H1 (cell line): ENCODE results near the gene MRPL42. TPM values are rescaled to one million over a fixed set of nuclear protein-coding genes. Genes with fewer than 3 reads are reported as not detected.

Source experiments
- CTCF ChIA-PET: fragments of 300-600 bp; sonication (Branson Sonifier 250); formaldehyde crosslinking; loops from one replicate; lab custom pipeline; 2021; ENCODE audit not compliant: partially characterized antibody; lab: Charles Lee
- POLR2A ChIA-PET: fragments of 300-600 bp; sonication (Branson Sonifier 250); formaldehyde crosslinking; loops from one replicate; lab custom pipeline; 2021; ENCODE audit warnings: inconsistent platforms; ENCODE audit not compliant: partially characterized antibody; lab: Charles Lee
- DNase-seq, 2 experiments: peaks; one replicate each; pipeline versions ENCODE4 v3.0.0 to v3.0.0-alpha.2; 2010 to 2022; ENCODE audit warnings: low spot score in 2 of 2, low read depth in 1 of 2, mixed read lengths in 1 of 2
- FAIRE-seq: peaks from 2 replicates; lab custom pipeline; 2011; peaks lifted over from hg19 to GRCh38; lab: Jason Lieb, UNC
- H2AFZ ChIP-seq: 2 replicates; pipeline ENCODE4 v1.8.1; 2012; ENCODE audit warnings: low read length, inconsistent platforms
- H2AK5ac ChIP-seq: 2 replicates; pipeline ENCODE4 v1.6.1; 2013; ENCODE audit warnings: low read depth, low read length
- H2BK120ac ChIP-seq: replicated peaks from 2 replicates; pipeline ENCODE3; 2013; ENCODE audit warnings: low read depth, low read length, inconsistent platforms
- H2BK12ac ChIP-seq: 2 replicates; pipeline ENCODE4 v1.6.1; 2013; ENCODE audit warnings: low read depth, low read length
- H2BK15ac ChIP-seq: 2 replicates; pipeline ENCODE4 v1.6.1; 2013; ENCODE audit warnings: low read length
- H2BK20ac ChIP-seq: 2 replicates; pipeline ENCODE4 v1.6.1; 2013; ENCODE audit warnings: low read length
- H2BK5ac ChIP-seq: 2 replicates; pipeline ENCODE4 v1.6.1; 2013; ENCODE audit warnings: low read depth, low read length
- H3K14ac ChIP-seq: 2 replicates; pipeline ENCODE4 v1.6.1; 2013; ENCODE audit warnings: inconsistent platforms; ENCODE audit not compliant: insufficient read length
- H3K18ac ChIP-seq: 2 replicates; pipeline ENCODE4 v1.6.1; 2013; ENCODE audit warnings: low read length; ENCODE audit errors: extremely low read depth
- H3K23ac ChIP-seq: 2 replicates; pipeline ENCODE4 v1.6.1; 2013; ENCODE audit warnings: inconsistent platforms; ENCODE audit not compliant: insufficient read length
- H3K23me2 ChIP-seq: 2 replicates; pipeline ENCODE4 v1.6.1; 2013; ENCODE audit warnings: low read depth, low read length
- H3K27ac ChIP-seq: 2 replicates; pipeline ENCODE4 v1.6.1; 2011; ENCODE audit warnings: low read depth, low read length, inconsistent platforms
- H3K27me3 ChIP-seq, 4 experiments: replicated peaks in 1 of 4; 1 replicate in 1 of 4; 2 replicates in 3 of 4; pipeline versions ENCODE4 v1.6.1 to v1.8.1; 2011 to 2013; ENCODE audit warnings: low read length in 3 of 4, mild to moderate bottlenecking in 3 of 4, inconsistent platforms in 2 of 4, mixed read lengths in 2 of 4, moderate library complexity in 1 of 4; ENCODE audit not compliant: control insufficient read depth in 3 of 4, insufficient read depth in 3 of 4; ENCODE audit errors: extremely low read depth in 1 of 4
- H3K36me3 ChIP-seq, 4 experiments: 2 replicates each; pipeline versions ENCODE4 v1.6.1 to v1.8.1; 2011 to 2013; ENCODE audit warnings: mild to moderate bottlenecking in 4 of 4, low read length in 3 of 4, moderate library complexity in 2 of 4, control low read depth in 1 of 4, inconsistent platforms in 1 of 4; ENCODE audit not compliant: insufficient read depth in 4 of 4, control insufficient read depth in 2 of 4
- H3K4ac ChIP-seq: replicated peaks from 2 replicates; pipeline ENCODE3; 2013; ENCODE audit warnings: low read length, low read depth, mixed read lengths, inconsistent platforms; ENCODE audit not compliant: insufficient read length
- H3K4me1 ChIP-seq, 4 experiments: replicated peaks in 1 of 4; 1 replicate in 1 of 4; 2 replicates in 3 of 4; pipeline versions ENCODE4 v1.6.1 to v1.8.1; 2011 to 2013; ENCODE audit warnings: low read length in 3 of 4, inconsistent platforms in 2 of 4, mixed read lengths in 1 of 4; ENCODE audit not compliant: insufficient read depth in 4 of 4, control insufficient read depth in 3 of 4
- H3K4me2 ChIP-seq, 2 experiments: 2 replicates each; pipeline versions ENCODE4 v1.6.1 to v1.8.1; 2011 to 2013; ENCODE audit warnings: low read depth in 2 of 2, low read length in 2 of 2, control low read depth in 1 of 2, inconsistent platforms in 1 of 2, mild to moderate bottlenecking in 1 of 2; ENCODE audit not compliant: insufficient read depth in 1 of 2
- H3K4me3 ChIP-seq, 4 experiments: fragments of 200-600, 300-600 bp in 1 of 4; sonication (generic), shearing (Covaris generic), sonication (Bioruptor Twin) in 1 of 4; 2 replicates each; pipeline versions ENCODE4 v1.5.1 to v1.8.1; 2011 to 2016; ENCODE audit warnings: low read length in 4 of 4, low read depth in 3 of 4, control low read depth in 2 of 4, inconsistent platforms in 2 of 4, mild to moderate bottlenecking in 2 of 4, mixed read lengths in 1 of 4, moderate library complexity in 1 of 4; ENCODE audit not compliant: insufficient read depth in 2 of 4; ENCODE audit errors: extremely low read depth in 1 of 4
- H3K56ac ChIP-seq: replicated peaks from 2 replicates; pipeline ENCODE3; 2013; ENCODE audit warnings: low read depth, mild to moderate bottlenecking, mixed read lengths, low read length, inconsistent platforms; ENCODE audit not compliant: insufficient read length
- H3K79me1 ChIP-seq: 2 replicates; pipeline ENCODE4 v1.6.1; 2013; ENCODE audit warnings: low read depth, low read length, control low read depth
- H3K79me2 ChIP-seq, 2 experiments: 2 replicates each; pipeline versions ENCODE4 v1.6.1 to v1.8.1; 2012 to 2013; ENCODE audit warnings: low read length in 2 of 2, mild to moderate bottlenecking in 2 of 2, inconsistent platforms in 1 of 2; ENCODE audit not compliant: insufficient read depth in 2 of 2, control insufficient read depth in 1 of 2
- H3K9ac ChIP-seq, 4 experiments: replicated peaks in 1 of 4; 1 replicate in 1 of 4; 2 replicates in 3 of 4; pipeline versions ENCODE4 v1.6.1 to v1.8.1; 2011 to 2013; ENCODE audit warnings: low read depth in 3 of 4, low read length in 3 of 4, control low read depth in 2 of 4, mild to moderate bottlenecking in 2 of 4, moderate library complexity in 2 of 4, inconsistent platforms in 1 of 4; ENCODE audit errors: extremely low read depth in 1 of 4
- H3K9me3 ChIP-seq, 2 experiments: 2 replicates each; pipeline versions ENCODE4 v1.6.1 to v1.8.1; 2012 to 2013; ENCODE audit warnings: mild to moderate bottlenecking in 2 of 2, moderate library complexity in 2 of 2, control low read depth in 1 of 2, inconsistent platforms in 1 of 2, low read depth in 1 of 2, low read length in 1 of 2, mixed read lengths in 1 of 2; ENCODE audit not compliant: insufficient read depth in 2 of 2
- H4K20me1 ChIP-seq, 2 experiments: replicated peaks in 1 of 2; 2 replicates each; pipeline versions ENCODE3 to v1.8.1; 2011 to 2013; ENCODE audit warnings: inconsistent platforms in 2 of 2, low read length in 2 of 2, mild to moderate bottlenecking in 1 of 2; ENCODE audit not compliant: insufficient read depth in 2 of 2, control insufficient read depth in 1 of 2
- H4K5ac ChIP-seq: 2 replicates; pipeline ENCODE4 v1.6.1; 2013; ENCODE audit warnings: low read length, low read depth, mixed read lengths, inconsistent platforms; ENCODE audit not compliant: insufficient read length
- H4K8ac ChIP-seq: 2 replicates; pipeline ENCODE4 v1.8.0; 2013; ENCODE audit warnings: mild to moderate bottlenecking, moderate library complexity, low read length, inconsistent platforms; ENCODE audit not compliant: insufficient read depth; ENCODE audit errors: extremely low read depth
- H4K91ac ChIP-seq: replicated peaks from 2 replicates; pipeline ENCODE3; 2013; ENCODE audit warnings: low read length, mixed read lengths, inconsistent platforms; ENCODE audit not compliant: insufficient read length
- ATF2 ChIP-seq: IDR thresholded peaks from 2 replicates; pipeline ENCODE4 v1.6.1; 2012; ENCODE audit warnings: low read length, inconsistent platforms
- BACH1 ChIP-seq: IDR thresholded peaks from 2 replicates; pipeline ENCODE4 v1.6.1; 2012; ENCODE audit warnings: low read length, improper control_type of control experiment
- CHD2 ChIP-seq: IDR thresholded peaks from 2 replicates; pipeline ENCODE4 v1.6.1; 2012; ENCODE audit warnings: low read length, improper control_type of control experiment
- CREB1 ChIP-seq: IDR thresholded peaks from 2 replicates; pipeline ENCODE4 v1.6.1; 2012; ENCODE audit warnings: inconsistent platforms
- JUN ChIP-seq: IDR thresholded peaks from 2 replicates; pipeline ENCODE4 v1.6.1; 2011; ENCODE audit warnings: low read depth, mild to moderate bottlenecking, improper control_type of control experiment, low read length
- SIX5 ChIP-seq: IDR thresholded peaks from 2 replicates; pipeline ENCODE4 v1.6.1; 2011; ENCODE audit warnings: mild to moderate bottlenecking, low read depth, low read length
- SP4 ChIP-seq: IDR thresholded peaks from 2 replicates; pipeline ENCODE4 v1.6.1; 2012; ENCODE audit warnings: low read length, inconsistent platforms
- ZNF274 ChIP-seq: IDR thresholded peaks from 2 replicates; pipeline ENCODE4 v1.7.0; 2012; ENCODE audit warnings: low read length, borderline replicate concordance; ENCODE audit errors: extremely low read depth
- WGBS, 2 experiments: shearing (Covaris generic) in 1 of 2; methylation state at CpG; one replicate each; pipeline versions ENCODE4 v1.1.6 to v1.1.7; 2013 to 2015; ENCODE audit warnings: low lambda C conversion rate in 2 of 2, mixed read lengths in 2 of 2, inconsistent platforms in 1 of 2, low coverage in 1 of 2, missing lambda C conversion rate in 1 of 2; ENCODE audit not compliant: insufficient replicate concordance in 2 of 2, insufficient coverage in 1 of 2, insufficient read length in 1 of 2; ENCODE audit errors: extremely low coverage in 1 of 2, missing lambda C conversion rate in 1 of 2; 5-methylcytosine and 5-hydroxymethylcytosine counted together
- polyA plus RNA-seq, 7 experiments: library from polyadenylated mRNA; depleted of rRNA in 3 of 7; stranded (reverse) in 5 of 7; unstranded in 2 of 7; fragments of >200 nt in 5 of 7; fragments of 200-250 nt in 2 of 7; gene quantifications; 1 replicate in 5 of 7; 2 replicates in 1 of 7; 4 replicates in 1 of 7; pipeline versions ENCODE4 v1.2.1 to v1.2.3, GENCODE V29; 2011 to 2013; ENCODE audit warnings: missing spikeins in 2 of 7, mixed read lengths in 2 of 7
- total RNA-seq: library from RNA; stranded (reverse); fragmentation: NEBNext Ultra II Directional; extraction: Animal tissue kit (Norgen Biotek cat#: 25700); gene quantifications from 2 replicates; pipeline ENCODE4 v1.2.1, GENCODE V29; 2021
- TF ChIP-seq, protein P1 (sequence below): IDR thresholded peaks from 2 replicates; pipeline ENCODE4 v1.6.1; 2012; ENCODE audit warnings: inconsistent platforms
- TF ChIP-seq, protein P2 (sequence below): IDR thresholded peaks from 2 replicates; pipeline ENCODE4 v1.6.1; 2011; ENCODE audit warnings: low read length, improper control_type of control experiment

The MRPL42 gene
- total and polyA plus RNA-seq, 2 of the 8 experiments (the other 6 are each of a cell fraction or from before 2014, with no cell fraction given) = 110 to 176 TPM

DNA sequence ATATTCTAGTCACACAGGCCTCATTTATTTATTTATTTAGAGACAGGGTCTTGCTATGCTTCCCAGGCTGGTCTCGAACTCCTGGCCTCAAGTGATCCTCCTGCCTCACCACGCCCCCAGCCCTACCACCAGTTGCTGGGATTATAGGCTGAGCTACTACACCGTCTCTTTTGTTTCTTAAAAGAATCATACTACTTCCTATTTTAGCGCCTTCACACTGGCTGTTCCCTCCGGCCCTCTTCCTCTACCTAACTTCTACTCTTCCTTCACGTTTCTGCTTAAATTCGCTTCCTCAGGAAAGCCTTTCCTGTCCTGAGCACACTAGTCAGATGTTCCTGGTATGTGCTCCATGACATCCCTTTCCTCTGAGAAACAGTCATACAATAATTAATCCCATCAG is 6.4 kb upstream of the MRPL42 start:
- Histone ChIP-seq H4K8ac (no peak overlapping the region), H2BK15ac (no peak overlapping the region), H3K23me2 (no peaks in the 10 kb centered on the region; the same call in 1 of the 2 replicates), H2BK12ac (no peak overlapping the region), H4K5ac (no peak overlapping the region), H3K4me3 (no peak overlapping the region), H2BK5ac (no peak overlapping the region), H3K79me2 (no peaks in the 10 kb centered on the region), H3K56ac (no peak overlapping the region), H2BK120ac (no peak overlapping the region), H2AFZ (no peak overlapping the region), H3K4me2 (no peak overlapping the region), H3K27ac (no peak overlapping the region), H2BK20ac (no peak overlapping the region), H3K9ac (no peak overlapping the region), H3K27me3 (no peaks in the 10 kb centered on the region), H3K4ac (no peak overlapping the region), H4K91ac (no peak overlapping the region), H3K23ac (no peak overlapping the region), H3K14ac (no peak overlapping the region), H3K9me3 (no peaks in the 10 kb centered on the region), H4K20me1 (peaks cover 0 to 2% of the 10 kb centered on the region in 2 experiments), H2AK5ac (no peak overlapping the region), H3K36me3 (no peaks in the 10 kb centered on the region), H3K18ac (no peak overlapping the region), H3K79me1 (no peaks in the 10 kb centered on the region), H3K4me1 (no peaks in the 10 kb centered on the region; a peak in 1 of 7 replicates)
- ChIA-PET CTCF (interaction anchor here (0.9 to 1.2 kb wide), 2 partner anchors 41 to 43 kb away, joined by 3 read pairs; no protein-coding TSS in a partner anchor), POLR2A (interaction anchor here (1.2 to 2.2 kb wide), 2 partner anchors 19 to 24 kb away, joined by 4 to 8 read pairs; partner anchors contain the start of gene UBE2N)
- FAIRE-seq (no peak), DNase-seq (no peak)
- 88% methylated on average over 7 of the region's 7 CpGs; no CpG with 5 or more reads in 1 of the 2 experiments for WGBS, 2 experiments
- TF ChIP-seq, protein P1, sequence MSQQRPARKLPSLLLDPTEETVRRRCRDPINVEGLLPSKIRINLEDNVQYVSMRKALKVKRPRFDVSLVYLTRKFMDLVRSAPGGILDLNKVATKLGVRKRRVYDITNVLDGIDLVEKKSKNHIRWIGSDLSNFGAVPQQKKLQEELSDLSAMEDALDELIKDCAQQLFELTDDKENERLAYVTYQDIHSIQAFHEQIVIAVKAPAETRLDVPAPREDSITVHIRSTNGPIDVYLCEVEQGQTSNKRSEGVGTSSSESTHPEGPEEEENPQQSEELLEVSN = no peak
- TF ChIP-seq SP4 (no peak), CHD2 (no peak), BACH1 (no peak), CREB1 (no peak), JUN (no peak), ATF2 (no peak), SIX5 (no peak), ZNF274 (no peak)
- TF ChIP-seq, protein P2, sequence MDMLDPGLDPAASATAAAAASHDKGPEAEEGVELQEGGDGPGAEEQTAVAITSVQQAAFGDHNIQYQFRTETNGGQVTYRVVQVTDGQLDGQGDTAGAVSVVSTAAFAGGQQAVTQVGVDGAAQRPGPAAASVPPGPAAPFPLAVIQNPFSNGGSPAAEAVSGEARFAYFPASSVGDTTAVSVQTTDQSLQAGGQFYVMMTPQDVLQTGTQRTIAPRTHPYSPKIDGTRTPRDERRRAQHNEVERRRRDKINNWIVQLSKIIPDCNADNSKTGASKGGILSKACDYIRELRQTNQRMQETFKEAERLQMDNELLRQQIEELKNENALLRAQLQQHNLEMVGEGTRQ = no peak
